Brain pericyte (primary cell): ENCODE data around the gene CST9L.

Experiments used
- DNase-seq: peaks from one replicate; pipeline ENCODE4 v3.0.0-alpha.2; 2012; ENCODE audit warnings: low read depth, low spot score

Gene CST9L

DNA sequence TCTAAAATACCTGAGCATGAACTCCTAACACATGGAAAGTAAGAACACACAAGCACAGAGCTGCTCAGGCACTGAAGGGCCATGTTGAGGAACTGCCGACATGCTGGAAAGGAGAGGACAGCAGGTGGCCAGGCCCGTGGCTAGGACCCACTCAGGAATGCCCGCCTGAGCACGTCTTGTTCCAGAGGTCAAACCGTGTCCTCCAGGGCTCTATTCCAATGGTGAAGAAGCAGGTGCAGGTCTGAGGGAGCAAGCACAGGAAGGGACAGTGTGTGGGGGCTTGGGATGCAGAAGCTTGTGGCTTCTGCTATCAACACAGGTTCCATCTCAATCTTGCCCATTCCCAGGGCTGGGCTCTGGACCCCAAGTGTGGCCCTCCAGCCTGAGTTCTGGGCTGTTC, 20.7 kb downstream of the CST9L start:
- no peak for DNase-seq

DNA sequence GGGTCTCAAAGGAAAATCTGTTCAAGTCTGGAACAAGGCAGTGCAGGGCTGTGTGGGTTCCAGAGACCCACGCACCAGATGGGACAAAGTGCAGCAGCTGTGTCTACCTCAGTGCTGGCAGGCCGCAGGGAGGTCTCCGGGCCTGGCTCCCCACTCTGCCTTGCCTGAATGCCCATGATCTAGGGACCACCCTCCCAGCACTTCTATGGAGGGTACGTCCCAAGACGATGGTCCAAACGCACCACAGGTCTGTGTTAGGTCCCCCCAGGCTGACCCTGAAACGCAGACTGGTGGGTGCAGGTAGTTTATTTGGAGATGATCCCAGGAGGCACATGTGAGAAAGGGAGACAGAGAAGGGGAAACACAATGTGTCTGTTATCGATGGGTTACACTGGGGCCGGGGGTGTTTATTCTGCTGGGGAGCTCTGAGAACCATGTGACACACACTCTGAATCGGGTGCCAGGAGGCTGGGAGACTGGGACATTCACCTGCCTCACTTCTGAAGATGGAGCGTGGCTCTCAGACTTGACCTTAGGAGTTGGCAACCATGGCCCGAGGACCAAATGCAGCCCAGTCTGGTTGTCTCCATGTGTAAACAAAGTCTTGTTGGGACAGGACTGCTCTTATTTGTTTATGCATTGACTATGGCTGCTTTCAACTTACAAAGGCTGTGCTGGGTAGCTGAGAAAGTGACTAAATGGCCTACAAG, 21.7 kb downstream of the CST9L start:
- no peak for DNase-seq

DNA sequence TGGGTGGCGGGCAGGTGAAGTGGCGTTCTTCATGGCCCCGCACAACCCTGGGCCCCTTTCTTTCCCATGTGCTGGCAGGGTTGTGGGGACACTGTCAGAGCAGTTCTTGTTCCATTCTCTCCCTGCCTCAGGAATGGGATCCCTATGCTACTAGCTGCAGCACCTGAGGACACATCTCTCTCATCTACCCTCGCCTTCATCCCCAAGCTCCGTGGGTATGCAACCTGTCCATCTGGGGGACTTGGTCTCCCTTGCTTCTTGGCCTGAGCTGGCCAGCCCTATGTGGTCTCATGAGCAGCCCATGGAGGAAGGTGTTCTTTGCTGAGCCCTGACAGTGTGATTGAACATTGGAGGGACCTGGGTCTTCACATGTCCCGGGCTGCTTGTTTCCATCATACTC, 24.2 kb downstream of the CST9L start:
- DNase-seq, result no peak

DNA sequence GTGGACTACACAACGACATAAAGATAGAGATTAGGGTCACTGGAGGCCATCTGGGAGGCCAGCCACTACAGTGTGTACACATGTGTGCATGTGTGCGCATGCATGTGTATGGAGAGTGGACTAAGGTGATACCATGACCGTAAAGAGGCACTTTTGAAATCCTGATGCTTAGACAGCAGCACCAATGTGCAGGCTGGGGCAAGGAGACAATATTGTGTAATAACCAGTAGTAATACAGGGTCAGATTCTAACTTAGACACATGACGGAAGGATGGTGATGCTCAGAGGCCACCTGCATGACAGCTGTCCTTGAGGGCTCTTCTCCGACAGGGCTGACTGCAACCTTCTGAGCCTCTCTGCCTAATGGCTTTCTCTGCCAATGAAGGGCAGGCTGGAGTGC, 25.5 kb downstream of the CST9L start:
- DNase-seq, result no peak

DNA sequence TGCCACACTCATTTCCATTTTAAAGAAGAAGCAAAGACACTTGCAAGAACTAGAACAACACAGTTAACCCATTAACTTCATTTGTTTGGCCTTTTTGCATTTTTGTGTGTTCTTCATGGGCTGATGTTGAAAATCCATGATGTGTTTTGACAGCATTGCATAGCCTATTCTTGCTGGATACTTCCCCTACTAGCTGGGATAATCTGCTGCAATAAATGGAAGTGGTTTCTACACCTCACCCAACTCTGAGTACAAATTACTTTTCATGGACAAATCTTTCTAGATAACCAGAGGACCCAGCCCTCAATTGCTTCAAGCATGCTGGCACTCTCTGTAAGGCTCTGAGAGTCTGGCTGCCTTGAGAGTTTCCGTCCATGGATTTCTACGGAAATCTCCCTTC, 26.5 kb downstream of the CST9L start:
- no peak for DNase-seq

DNA sequence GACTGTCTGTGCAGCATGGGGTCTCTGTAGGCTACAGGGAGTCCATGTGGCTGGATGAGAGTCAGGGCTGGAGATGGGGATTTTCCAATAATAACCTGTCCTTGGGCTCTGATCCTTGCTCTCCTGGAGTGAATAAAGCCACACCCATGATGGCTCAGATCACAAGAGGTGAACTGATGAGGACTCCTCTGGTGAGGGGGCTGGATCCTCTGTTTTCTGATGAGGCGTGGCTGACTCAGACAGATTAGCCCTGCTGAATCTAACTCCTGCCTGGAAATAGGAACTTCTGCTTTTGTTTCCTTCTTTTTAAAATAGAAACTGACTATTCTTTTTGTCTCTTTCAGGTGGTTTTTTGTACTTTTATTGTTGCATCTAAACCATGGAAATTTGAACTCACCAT, 27.0 kb downstream of the CST9L start:
- no peak for DNase-seq

DNA sequence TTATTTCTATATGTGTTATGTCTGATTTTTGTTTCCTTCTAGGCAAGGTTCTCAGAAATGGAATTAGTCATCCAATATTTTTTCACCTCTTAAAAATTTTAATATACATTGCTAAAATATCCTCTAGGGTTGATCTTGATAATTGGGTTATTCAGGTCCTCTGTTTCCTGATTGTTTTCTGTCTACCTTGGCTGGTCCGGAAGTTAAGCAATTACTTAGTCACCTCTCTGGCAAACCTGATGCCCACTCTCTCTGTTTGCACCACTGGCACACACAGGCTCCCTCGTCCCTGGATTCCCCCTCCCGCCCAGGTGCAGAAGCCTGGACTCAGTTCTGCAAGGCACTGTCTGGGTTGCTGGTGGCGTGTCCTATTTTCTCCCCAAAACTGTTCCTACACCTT, 27.7 kb downstream of the CST9L start:
- DNase-seq, result no peak

DNA sequence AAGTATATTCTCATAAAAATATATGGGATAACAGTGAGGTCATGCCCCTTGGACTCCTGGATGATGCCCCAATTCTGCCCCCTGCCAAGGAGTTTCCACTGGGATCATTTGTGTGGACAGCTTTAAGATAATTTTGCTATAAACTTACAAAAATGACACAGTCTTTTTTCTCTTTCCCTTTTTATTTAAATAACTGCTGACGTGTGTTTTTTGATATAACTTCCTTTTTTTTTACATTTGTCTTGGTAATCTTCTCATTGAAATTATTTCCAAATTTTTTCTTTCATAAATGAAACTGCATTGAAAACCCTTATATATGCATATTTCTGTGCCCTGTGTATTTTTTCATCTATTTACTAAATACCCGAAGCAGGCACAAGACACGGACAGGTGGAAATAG, 31.3 kb downstream of the CST9L start:
- no peak for DNase-seq

DNA sequence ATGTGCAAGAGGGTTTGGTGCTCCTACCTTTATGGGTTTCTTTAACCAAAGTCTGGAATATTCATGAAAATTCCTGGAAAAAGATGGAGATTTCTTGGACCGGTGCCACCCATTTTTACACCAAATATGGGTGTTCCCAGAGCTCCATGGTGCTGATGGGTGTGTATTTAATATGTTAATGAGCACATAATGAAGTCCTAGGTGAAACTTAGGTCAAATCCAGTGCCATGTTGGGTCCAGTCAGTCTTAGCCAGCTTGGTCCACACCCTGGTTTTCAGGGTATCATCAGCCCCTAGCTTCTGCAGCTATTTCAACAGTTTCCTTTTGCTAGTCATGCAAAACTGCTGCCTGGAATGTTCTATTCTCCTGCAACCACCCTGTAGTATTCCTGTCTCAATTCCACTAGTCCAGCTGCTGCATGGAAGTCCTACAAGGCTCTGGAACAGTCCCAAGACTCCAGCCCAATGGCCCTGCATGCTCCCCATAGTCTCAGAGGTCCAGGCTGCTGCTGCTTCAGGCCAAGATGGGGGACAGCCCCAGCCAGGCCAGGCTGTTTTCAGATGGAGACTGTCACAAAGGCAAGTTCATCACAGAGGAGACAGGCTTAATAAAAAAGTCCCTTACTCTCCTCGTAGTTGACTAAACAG, 31.8 kb downstream of the CST9L start:
- DNase-seq, result no peak

DNA sequence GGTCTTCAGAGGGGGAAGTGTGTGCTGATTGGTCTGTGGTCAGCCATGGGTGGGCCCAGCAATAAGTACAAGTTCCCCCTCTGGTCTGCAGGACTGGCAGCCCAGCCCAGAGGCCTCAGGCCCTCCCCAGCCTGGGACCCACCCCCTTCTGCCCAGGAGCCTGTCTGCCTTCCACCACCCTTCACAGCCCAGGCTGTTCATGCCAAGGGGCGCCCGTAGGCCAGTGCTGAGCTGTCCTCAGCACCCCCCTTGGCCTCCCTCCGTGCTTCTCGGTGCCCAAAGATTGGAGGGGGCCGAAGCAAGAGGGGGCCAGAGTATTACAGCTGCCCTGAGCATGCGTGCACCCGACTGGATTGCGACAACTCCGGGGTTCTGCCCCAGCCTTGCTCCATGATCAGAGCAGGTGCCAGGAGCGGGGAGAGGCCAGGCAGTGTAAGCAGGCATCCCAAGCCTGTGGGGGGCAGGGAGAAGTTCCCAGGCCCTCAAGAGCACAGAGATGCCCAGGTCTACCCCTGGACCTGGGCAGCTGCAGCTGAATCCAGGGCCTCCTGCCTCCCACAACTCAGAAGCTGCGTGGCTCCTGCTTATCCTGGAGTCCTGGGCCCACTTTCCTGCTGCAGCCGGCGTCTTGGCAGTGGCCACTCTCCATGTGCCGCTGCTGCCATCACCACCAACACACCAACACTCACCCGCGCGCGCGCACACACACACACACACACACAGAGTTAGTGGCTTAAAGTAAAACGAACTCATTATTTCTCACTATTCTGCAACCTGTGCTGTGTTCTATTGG, 33.3 kb downstream of the CST9L start:
- DNase-seq, result no peak

DNA sequence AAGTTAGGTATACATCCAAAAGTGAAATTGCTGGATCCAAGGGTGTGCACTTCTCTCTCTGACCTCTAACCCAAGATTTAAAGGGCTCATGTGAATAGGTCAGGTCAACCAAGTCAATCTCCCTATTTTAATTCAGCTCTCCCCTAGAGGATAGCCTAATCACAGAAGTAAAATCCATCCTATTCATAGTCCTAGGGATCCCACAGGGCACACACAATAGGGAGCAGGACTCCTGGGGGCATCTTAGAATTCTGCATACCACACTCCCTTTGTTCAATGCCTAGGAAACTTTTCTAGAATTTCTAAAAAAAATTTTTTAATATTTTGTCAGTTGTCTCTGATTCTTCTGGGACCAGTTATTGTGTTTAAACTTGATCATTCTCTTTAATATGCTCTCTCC, 35.1 kb downstream of the CST9L start:
- no peak for DNase-seq

DNA sequence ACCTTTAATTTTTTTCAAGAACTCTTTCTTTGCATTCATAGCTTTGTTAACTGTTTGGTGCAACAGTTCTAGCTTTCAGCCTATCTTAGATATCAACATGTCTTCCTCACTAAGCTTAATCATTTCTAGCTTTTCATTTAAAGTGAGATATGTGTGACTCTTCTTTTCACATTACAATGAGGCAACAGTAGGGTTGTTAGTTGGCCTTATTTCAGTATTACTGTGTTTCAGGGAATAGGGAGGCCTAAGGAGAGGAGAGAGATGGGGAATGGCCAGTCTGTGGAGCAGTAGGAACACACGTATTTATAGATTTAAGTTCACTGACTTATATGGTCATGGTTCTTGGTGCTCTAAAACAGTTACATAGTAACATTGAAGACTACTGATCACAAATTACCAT, 35.8 kb downstream of the CST9L start:
- no peak for DNase-seq

DNA sequence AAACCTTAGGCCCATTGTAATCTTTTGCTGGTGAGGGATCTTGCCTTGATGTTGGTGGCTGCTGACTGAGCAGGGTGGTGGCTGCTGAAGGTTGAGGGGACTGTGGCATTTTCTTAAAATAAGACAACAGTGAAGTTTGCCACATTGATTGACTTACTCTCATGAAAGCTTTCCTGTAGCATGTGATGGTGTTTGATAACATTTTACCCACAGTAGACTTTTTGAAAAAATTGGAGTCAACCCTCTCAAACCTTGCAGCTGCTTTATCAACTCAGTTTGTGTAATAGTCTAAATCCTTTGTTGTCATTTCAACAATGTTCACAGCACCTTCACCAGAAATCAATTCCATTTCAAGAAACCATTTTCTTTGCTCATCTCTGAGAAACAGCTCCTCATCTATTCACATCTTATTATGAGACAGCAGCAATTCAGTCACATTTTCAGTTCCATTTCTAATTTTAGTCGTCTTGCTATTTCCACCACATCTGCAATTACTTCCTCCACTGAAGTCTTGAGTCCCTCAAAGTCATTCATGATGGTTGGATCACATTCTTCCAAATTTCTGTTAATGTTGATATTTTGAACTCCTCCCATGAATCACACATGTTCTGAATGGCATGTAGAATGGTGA, 37.2 kb downstream of the CST9L start:
- DNase-seq, result no peak

DNA sequence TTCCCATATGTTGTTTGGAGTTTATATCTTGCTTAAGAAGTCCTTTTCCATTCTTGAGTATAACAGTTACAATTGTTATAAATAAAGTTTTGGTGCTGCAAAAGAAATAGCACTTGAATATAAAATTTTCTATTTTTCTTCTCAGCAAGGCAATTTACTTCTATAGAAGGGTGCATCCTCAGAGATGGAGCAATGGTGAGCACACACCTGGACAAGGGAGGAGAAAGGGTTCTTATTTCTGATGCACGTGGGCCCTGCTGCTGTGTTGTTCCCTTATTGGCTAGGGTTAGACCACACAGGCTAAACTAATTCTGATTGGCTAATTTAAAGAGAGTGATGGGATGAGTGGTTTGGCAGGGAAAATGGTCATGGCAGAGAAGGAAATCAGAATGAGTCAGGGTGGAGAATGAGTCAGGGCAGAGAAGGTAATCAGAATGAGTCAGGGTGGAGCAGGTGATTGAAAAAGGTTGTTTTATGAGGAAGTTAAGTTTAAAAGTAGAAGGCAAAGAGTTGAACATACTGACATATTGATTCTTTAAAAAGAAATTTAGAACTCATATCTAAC, 39.3 kb downstream of the CST9L start:
- no peak for DNase-seq

DNA sequence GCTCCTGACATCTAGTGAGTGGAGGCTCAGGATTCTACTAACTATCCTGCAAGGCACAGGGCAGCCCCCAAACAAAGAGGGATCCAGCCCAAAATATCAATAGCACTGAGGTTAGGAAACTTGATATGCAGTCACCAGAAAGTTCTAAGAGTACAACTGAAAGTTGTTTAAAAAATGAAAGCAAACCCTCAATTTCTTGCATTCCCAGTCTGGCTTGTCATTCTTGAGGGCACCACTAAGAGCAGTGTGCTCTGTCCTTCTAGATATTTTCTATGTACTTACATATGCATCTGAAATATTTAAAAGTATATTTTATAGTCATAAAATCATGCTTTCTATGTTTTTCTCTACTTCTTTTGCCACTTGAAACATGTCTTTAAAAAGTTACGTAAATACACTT, 41.4 kb downstream of the CST9L start:
- no peak for DNase-seq

DNA sequence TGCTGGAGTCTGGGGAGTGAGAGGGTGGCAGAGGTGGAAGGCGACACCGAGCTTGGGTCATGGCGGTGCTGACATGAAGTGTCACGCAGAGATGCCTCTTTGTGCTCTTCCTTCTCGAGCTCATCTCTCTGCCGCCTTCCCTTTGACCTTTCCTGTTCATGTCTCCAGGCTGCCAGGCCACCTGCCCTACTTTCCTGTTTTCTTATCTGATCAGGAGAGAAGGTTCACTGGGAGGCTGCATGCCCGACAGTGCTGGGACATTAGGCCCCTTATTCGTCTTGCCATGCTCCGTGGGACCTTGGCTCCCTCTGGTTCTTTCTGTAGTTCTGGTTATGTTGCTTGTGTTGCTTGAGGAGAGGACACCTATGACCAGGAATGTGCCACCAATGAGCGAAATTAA, 44.1 kb downstream of the CST9L start:
- no peak for DNase-seq

DNA sequence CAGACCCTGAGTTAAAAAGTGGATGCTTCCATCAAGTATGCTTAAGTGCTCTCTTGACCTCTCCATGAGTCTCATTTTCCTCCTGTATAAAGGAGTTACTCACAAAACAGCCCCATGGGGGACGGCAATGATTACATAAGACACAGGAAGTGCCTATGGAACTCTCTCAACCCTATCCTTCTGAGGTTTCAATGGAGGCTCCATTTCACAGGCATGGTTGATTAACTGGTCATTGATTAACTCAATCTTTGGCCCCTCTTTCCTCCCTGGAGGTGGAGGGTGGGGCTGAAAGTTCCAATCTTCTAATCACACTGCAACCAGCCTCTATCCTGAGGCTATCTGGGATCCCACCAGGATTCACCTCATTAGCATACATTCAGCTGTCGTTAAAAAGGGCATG, 48.1 kb downstream of the CST9L start:
- no peak for DNase-seq

DNA sequence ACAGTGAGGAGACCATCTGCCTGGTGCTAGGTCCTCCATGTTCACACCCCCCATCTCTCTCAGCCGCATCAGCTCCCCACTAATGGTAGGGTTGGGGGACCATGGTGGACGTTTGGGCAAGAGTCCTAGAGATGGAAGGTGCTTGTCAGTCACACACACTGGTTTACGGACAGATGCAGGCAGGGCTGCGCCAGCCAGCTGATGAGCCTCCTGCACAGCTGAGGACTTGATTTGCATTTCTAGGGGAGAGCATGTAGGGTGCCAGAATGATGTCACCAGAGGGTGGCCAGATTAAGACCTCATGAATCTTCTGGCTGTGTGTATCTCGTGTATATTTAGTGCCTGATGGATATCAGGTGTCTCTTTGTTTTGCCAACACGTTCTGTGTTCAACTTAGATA, 48.7 kb downstream of the CST9L start:
- no peak for DNase-seq

DNA sequence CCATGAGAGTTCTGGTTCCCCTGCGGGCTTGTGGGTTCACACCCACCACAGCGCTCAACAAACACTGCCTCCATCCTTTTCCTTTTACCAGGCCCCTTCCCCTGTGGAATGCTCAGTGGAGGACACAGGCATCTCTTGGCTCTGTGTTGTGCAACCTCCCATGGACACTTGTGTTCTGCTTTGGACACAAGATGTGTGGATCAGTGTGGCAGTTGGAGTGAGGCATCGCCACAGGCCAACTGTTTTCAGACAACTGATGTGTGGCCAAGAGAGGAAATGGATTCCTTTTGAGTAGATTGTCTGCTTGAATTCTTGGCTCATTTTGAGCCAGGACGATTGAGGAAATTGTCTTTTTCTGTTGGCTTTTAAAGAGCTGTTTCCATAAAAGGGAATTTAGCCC, 50.6 kb downstream of the CST9L start:
- no peak for DNase-seq

DNA sequence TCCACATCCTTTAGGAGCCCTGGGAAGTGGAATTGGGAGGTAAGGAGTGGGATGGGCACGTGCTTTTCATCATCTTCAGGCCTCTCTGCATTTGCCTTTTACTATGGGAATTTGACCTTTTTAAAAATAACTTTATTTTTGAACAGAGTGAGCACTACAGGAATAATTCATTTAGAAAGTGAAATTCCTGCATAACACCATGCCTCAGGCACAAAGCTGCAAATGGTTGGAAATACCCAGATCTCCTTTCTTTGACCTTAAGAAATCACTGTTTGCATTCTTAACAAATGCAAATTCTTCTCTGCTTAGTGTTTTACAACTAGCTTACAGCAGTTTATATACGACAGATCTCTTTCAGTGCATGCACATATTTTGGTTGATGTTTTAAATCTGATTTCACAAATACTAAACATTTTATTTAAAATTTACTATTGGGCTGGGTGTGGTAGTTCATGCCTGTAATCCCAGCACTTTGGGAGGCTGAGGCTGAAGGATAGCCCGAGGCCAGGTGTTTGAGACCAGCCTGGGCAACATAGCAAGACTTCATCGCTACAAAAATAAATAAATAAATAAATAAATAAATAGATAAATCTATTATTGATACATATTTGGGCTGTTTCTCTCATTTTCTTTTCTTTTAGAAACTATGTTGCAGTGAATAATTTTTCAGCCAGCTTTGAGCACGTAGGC, 52.9 kb downstream of the CST9L start:
- DNase-seq, result no peak

DNA sequence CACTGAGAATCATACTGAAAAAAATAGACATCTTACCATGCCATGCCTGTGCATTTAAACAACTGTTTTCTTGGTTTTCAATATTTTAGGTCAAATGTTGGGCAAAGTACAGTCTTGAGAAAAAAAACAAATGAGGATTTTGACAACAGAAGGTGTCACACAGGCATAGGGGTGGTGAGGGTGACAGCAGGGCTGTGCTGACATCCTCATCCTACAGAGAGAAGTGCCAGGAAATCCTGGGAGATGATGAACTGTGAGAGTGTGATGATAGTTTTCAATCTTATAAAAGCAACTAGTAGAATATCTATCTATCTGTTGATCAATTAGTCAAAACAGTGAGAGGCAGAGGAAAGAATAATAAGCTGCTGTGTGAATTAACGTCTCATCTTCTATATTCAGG, 53.4 kb downstream of the CST9L start:
- no peak for DNase-seq
